HG03095 (cell line): ENCODE results near the gene MELK.
"Not testable (repeated sequence)": the region's sequence is repeated elsewhere in the genome, so short reads cannot be mapped to it uniquely, and the experiment has no call there.

Source experiments
- ATAC-seq: cut with Tn5 transposase; IDR thresholded peaks from one replicate; pipeline ENCODE4 v1.9.1; 2021; ENCODE audit warnings: moderate library complexity; ENCODE audit not compliant: unreplicated experiment

The MELK gene

GRCh38 chr9:36572515-36573418, at the start of gene MELK:
TSS of gene MELK (plus strand) at chr9:36572895. CDS start at chr9:36581682, 8,787 bp downstream.
- ATAC-seq = peak; percentile 62

- no peak for ATAC-seq
These were observed 42.5 kb upstream of the MELK start for GRCh38 chr9:36530224-36530623.

- no peak for ATAC-seq
These were observed 40.3 kb upstream of the MELK start for GRCh38 chr9:36532353-36532752.

- not testable (repeated sequence) for ATAC-seq
These were observed 39.0 kb upstream of the MELK start for GRCh38 chr9:36533726-36534125.

DNA sequence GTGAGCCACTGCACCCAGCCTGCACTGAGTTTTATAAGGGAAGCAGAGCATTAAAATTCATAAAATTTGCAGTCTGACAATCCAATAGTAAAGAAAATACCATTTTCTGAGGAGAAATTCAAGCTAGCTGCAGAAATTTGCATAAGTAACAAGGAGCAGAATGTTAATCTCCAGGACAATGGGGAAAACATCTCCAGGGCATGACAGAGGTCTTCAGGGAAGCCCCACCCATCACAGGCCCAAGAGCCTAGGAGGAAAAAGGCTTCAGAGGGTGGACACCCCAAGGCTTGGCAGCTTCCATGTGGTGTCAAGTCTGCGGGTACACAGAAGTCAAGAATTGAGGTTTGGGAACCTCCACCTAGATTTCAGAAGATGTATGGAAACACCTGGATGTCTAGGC, 37.6 kb upstream of the MELK start:
- no peak for ATAC-seq

DNA sequence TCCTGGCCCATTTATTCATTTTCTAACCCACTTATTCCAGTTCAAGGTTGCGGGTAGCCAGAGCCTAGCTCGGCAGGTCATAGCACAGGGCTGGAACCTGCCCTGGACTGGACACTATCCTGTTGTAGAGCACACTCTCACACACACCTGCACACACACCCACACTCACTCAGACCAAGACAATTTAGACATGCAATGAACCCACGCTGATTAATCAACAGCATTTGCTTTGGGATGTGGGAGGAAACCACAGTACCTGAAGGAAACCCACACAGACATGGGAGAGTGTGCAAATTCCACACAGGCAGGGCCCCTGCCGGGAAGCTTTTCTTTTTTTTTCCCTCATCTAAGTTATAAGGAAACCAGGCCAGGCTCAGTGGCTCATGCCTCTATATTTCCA, 34.8 kb upstream of the MELK start:
- ATAC-seq = no peak

GRCh38 chr9:36542355-36542754, 30.3 kb upstream of the MELK start:
- ATAC-seq = no peak

GRCh38 chr9:36543916-36544315, 28.8 kb upstream of the MELK start:
- no peak for ATAC-seq

DNA sequence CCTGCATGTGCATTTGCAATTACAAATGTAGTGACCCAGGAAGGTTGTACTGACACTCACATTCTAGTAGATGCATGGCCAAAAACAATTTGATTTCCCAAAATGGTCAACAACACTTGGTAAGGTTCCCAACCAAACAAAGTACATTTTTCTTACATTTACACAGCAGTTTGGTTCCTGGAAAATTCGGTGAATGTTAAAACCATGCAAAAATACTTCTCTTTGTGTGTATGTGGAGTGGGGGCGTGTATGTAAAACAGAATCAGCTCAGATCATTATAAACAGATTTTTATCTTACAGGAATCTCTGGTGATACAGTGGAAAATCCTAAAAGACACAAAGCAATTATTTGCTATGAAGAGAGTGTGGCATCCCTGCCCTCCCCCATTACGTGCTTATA, 25.1 kb upstream of the MELK start:
- ATAC-seq = no peak

- no peak for ATAC-seq
These were observed 24.2 kb upstream of the MELK start for GRCh38 chr9:36548454-36548853.

GRCh38 chr9:36550135-36550534, 22.6 kb upstream of the MELK start:
- ATAC-seq = no peak

DNA sequence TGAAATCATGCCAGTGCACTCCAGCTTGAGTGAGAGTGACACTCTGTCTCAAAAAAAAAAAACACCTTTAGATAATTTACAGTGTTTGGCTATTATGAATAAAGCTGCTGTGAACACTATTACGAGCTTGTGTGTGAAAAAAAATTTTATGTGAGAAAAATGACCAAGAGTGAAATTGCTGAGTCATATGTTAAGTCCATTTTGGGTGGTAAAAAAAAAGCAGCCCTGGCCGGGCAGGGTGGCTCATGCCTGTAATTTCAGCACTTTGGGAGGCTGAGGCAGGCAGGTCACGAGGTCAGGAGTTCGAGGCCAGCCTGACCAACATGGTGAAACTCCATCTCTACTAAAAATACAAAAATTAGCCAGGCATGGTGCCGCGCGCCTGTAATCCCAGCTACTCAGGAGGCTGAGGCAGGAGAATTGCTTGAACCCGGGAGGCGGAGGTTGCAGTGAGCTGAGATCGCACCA, 22.0 kb upstream of the MELK start:
- peak; percentile 66 for ATAC-seq

DNA sequence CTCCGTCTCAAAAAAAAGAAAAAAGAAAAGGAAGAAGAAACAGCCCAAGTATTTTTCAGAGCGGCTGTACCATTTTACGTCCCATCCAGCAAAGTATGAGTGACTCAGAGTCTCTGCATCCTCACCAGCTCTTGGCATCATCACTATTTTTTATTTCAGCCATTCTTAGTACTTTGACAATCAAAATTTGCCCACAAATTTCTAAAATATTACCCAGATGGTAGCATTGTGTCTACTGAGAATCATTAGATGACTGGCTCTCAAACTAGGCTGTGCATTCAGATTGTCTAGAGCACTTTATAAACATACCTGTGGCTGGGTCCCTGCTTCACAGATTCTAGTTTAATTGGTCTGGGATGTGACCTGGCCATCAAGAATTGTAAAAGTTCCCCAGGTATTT, 21.6 kb upstream of the MELK start:
- ATAC-seq = no peak

- no peak for ATAC-seq
These were observed 20.8 kb upstream of the MELK start for GRCh38 chr9:36551910-36552309.

GRCh38 chr9:36559036-36559695, 13.5 kb upstream of the MELK start:
- ATAC-seq = no peak

- no peak for ATAC-seq
These were observed 11.9 kb upstream of the MELK start for GRCh38 chr9:36560771-36561170.

GRCh38 chr9:36562801-36563200, 9.9 kb upstream of the MELK start:
- ATAC-seq = not testable (repeated sequence)

- ATAC-seq = no peak
These were observed 5.9 kb upstream of the MELK start for GRCh38 chr9:36566813-36567221.

- not testable (repeated sequence) for ATAC-seq
These were observed 4.0 kb upstream of the MELK start for GRCh38 chr9:36568681-36569080.

- no peak for ATAC-seq
These were observed 1.4 kb upstream of the MELK start for GRCh38 chr9:36571333-36571732.

GRCh38 chr9:36574045-36574444, 1.4 kb downstream of the MELK start:
- ATAC-seq = not testable (repeated sequence)

- no peak for ATAC-seq
These were observed 2.8 kb downstream of the MELK start for GRCh38 chr9:36575411-36575882.
